GM12875 (cell line): Measurements from ENCODE around the gene GPC5.

ENCODE experiments used
- H3K4me3 ChIP-seq: one replicate; pipeline ENCODE4 v1.5.1; 2011; ENCODE audit warnings: low read depth, low read length, control low read depth
- CTCF ChIP-seq: IDR thresholded peaks from 2 replicates; pipeline ENCODE4 v1.5.1; 2011; ENCODE audit warnings: low read depth, mild to moderate bottlenecking, control low read depth, inconsistent platforms, low read length, moderate library complexity, borderline replicate concordance; ENCODE audit not compliant: insufficient read depth

The GPC5 gene

GRCh38 chr13:91370501-91370900, 27.9 kb upstream of the GPC5 start:
- no peak for TF ChIP-seq CTCF
- no peak overlapping the region for H3K4me3 ChIP-seq

- H3K4me3 ChIP-seq, result no peak overlapping the region
Observed at GRCh38 chr13:91372911-91373310, 25.5 kb upstream of the GPC5 start.

GRCh38 chr13:91375116-91375729, 23.2 kb upstream of the GPC5 start:
- peak; percentile 64; the same call in 1 of the 2 replicates for TF ChIP-seq CTCF
- no peak overlapping the region for H3K4me3 ChIP-seq

More at GRCh38 chr13:91372911-91373310, 25.5 kb upstream of the GPC5 start:
- TF ChIP-seq CTCF, result no peak

- TF ChIP-seq CTCF, result no peak
- no peak overlapping the region for H3K4me3 ChIP-seq
Observed at GRCh38 chr13:91381371-91381770, 17.1 kb upstream of the GPC5 start.

- TF ChIP-seq CTCF, result no peak
- H3K4me3 ChIP-seq, result no peak overlapping the region
Observed at GRCh38 chr13:91383836-91384235, 14.6 kb upstream of the GPC5 start.

GRCh38 chr13:91384896-91385295, 13.5 kb upstream of the GPC5 start:
- H3K4me3 ChIP-seq, result no peak overlapping the region
- TF ChIP-seq CTCF, result no peak

- no peak overlapping the region for H3K4me3 ChIP-seq
- TF ChIP-seq CTCF, result no peak
Observed at GRCh38 chr13:91389186-91389585, 9.2 kb upstream of the GPC5 start.
